K562 (cell line): ENCODE results near the gene CDK5RAP3. TPM values are rescaled to one million over a fixed set of nuclear protein-coding genes. Genes with fewer than 3 reads are reported as not detected.
A peak's percentile ranks its signal among the peaks of the same experiment; 100 is the strongest.

Source experiments
- ATAC-seq: fragments of 200-7000 bp; cut with Tn5 transposase; 3 replicates; pipeline ENCODE4 v1.9.1; 2020; ENCODE audit warnings: moderate library complexity
- BruUV-seq: library from RNA; stranded (reverse); fragments of 400-500 nt; replicated peaks from 2 replicates; lab custom pipeline; 2021; lab: Mats Ljungman, UMichigan
- CTCF ChIA-PET: fragments of 300-600 bp; formaldehyde crosslinking; extraction: SDS; loops from one replicate; lab custom pipeline; 2021; ENCODE audit warnings: low intra/inter-chr PET ratio; lab: Yijun Ruan, JAX
- POLR2A ChIA-PET: fragments of 300-600, 350-650 bp; sonication (Branson Sonifier 250); formaldehyde crosslinking; extraction: SDS; loops from one replicate; lab custom pipeline; 2021; ENCODE audit warnings: antibody characterized with exemption, inconsistent platforms; lab: Yijun Ruan, JAX
- DNase-seq, 4 experiments: peaks; one replicate each; pipeline versions ENCODE4 v3.0.0 to v3.0.0-alpha.2; 2011 to 2018; ENCODE audit warnings: low spot score in 3 of 4, mixed read lengths in 3 of 4; ENCODE audit errors: extremely low read depth in 1 of 4
- FAIRE-seq: peaks from 2 replicates; lab custom pipeline; 2011; peaks lifted over from hg19 to GRCh38; lab: Jason Lieb, UNC
- H2AFZ ChIP-seq: 2 replicates; pipeline ENCODE4 v1.6.0; 2011; ENCODE audit warnings: low read depth, low read length, control low read depth, inconsistent platforms
- H3K27ac ChIP-seq: fragments of 200-600 bp; 3 replicates; pipeline ENCODE4 v1.8.0; 2011; ENCODE audit warnings: low read depth, mild to moderate bottlenecking, control low read depth, inconsistent platforms, low read length, moderate library complexity, mixed read lengths; ENCODE audit errors: extremely low read depth
- H3K27me3 ChIP-seq, 2 experiments: fragments of 300-600 bp in 1 of 2; 2 replicates in 1 of 2; 3 replicates in 1 of 2; pipeline versions ENCODE4 v1.6.0 to v1.8.0; 2011; ENCODE audit warnings: inconsistent platforms in 2 of 2, low read length in 2 of 2, mild to moderate bottlenecking in 1 of 2, mixed read lengths in 1 of 2, moderate library complexity in 1 of 2; ENCODE audit not compliant: control insufficient read depth in 2 of 2, insufficient read depth in 2 of 2
- H3K36me3 ChIP-seq: fragments of 300-600 bp; 3 replicates; pipeline ENCODE4 v1.8.0; 2011; ENCODE audit warnings: mild to moderate bottlenecking, low read length, inconsistent platforms; ENCODE audit not compliant: control insufficient read depth, insufficient read depth
- H3K4me1 ChIP-seq, 2 experiments: fragments of 200-600 bp in 1 of 2; replicated peaks in 1 of 2; 2 replicates in 1 of 2; 3 replicates in 1 of 2; pipeline versions ENCODE4 v1.5.1 to v1.8.0; 2011; ENCODE audit warnings: inconsistent platforms in 2 of 2, low read length in 2 of 2, mild to moderate bottlenecking in 1 of 2, mixed read lengths in 1 of 2, moderate library complexity in 1 of 2; ENCODE audit not compliant: control insufficient read depth in 2 of 2, insufficient read depth in 2 of 2
- H3K4me2 ChIP-seq: 2 replicates; pipeline ENCODE4 v1.6.1; 2011; ENCODE audit warnings: low read length, control low read depth, inconsistent platforms, mixed read lengths; ENCODE audit not compliant: insufficient read depth
- H3K4me3 ChIP-seq: fragments of 200-600 bp; sonication (generic), shearing (Covaris generic); 2 replicates; pipeline ENCODE4 v1.5.1; 2016; ENCODE audit warnings: control low read depth, inconsistent platforms
- H3K79me2 ChIP-seq: fragments of 200-600 bp; 3 replicates; pipeline ENCODE4 v1.8.0; 2011; ENCODE audit warnings: low read length, inconsistent platforms; ENCODE audit not compliant: control insufficient read depth, insufficient read depth
- H3K9ac ChIP-seq, 2 experiments: 2 replicates each; pipeline versions ENCODE4 v1.6.0 to v1.6.1; 2011; ENCODE audit warnings: low read depth in 2 of 2, low read length in 2 of 2, control low read depth in 1 of 2, inconsistent platforms in 1 of 2, mild to moderate bottlenecking in 1 of 2, mixed read lengths in 1 of 2; ENCODE audit not compliant: insufficient read depth in 1 of 2
- H3K9me1 ChIP-seq: one replicate; pipeline ENCODE4 v1.6.0; 2011; ENCODE audit warnings: inconsistent platforms, mild to moderate bottlenecking, low read length, moderate library complexity; ENCODE audit not compliant: control insufficient read depth, insufficient read depth
- H3K9me3 ChIP-seq: replicated peaks from 2 replicates; pipeline ENCODE4 v1.5.1; 2011; ENCODE audit warnings: low read depth, low read length, inconsistent platforms; ENCODE audit not compliant: control insufficient read depth, insufficient read depth
- H4K20me1 ChIP-seq: replicated peaks from 2 replicates; pipeline ENCODE4 v1.6.1; 2011; ENCODE audit warnings: low read length, inconsistent platforms, mixed read lengths; ENCODE audit not compliant: control insufficient read depth, insufficient read depth
- ESRRB ChIP-seq: fragments of 250-450 bp; sonication (Bioruptor Pico); IDR thresholded peaks from 2 replicates; pipeline ENCODE4 v1.5.0; 2020; ENCODE audit warnings: mild to moderate bottlenecking, moderate library complexity, borderline replicate concordance
- FOXJ3 ChIP-seq: sonication (generic); formaldehyde crosslinking; IDR thresholded peaks from 2 replicates; pipeline ENCODE4 v1.4.0; 2020; ENCODE audit warnings: mild to moderate bottlenecking, missing genetic modification reagents
- FOXK1 ChIP-seq: sonication (generic); formaldehyde crosslinking; IDR thresholded peaks from 2 replicates; pipeline ENCODE4 v1.8.0; 2022; ENCODE audit warnings: missing genetic modification reagents, mild to moderate bottlenecking, borderline replicate concordance
- KDM1A ChIP-seq, 2 experiments: fragments of 450-650 bp; IDR thresholded peaks; 2 replicates each; pipeline ENCODE4 v1.6.1; 2016; ENCODE audit warnings: mild to moderate bottlenecking in 2 of 2
- RCOR1 ChIP-seq, 2 experiments: IDR thresholded peaks; 2 replicates each; pipeline ENCODE4 v1.6.1; 2012; ENCODE audit warnings: low read depth in 2 of 2, low read length in 2 of 2, borderline replicate concordance in 1 of 2, improper control_type of control experiment in 1 of 2
- TEAD4 ChIP-seq, 2 experiments: sonication (generic) in 1 of 2; formaldehyde crosslinking in 1 of 2; IDR thresholded peaks; 2 replicates each; pipeline versions ENCODE4 v1.6.1 to v1.8.0; 2012 to 2022; ENCODE audit warnings: borderline replicate concordance in 1 of 2, inconsistent platforms in 1 of 2, low read length in 1 of 2, mild to moderate bottlenecking in 1 of 2, missing genetic modification reagents in 1 of 2
- ZBTB8A ChIP-seq: fragments of 450-650 bp; IDR thresholded peaks from 2 replicates; pipeline ENCODE4 v1.6.1; 2018; ENCODE audit warnings: mild to moderate bottlenecking, moderate library complexity; ENCODE audit not compliant: partially characterized antibody
- ZC3H4 ChIP-seq: sonication (generic); formaldehyde crosslinking; IDR thresholded peaks from 2 replicates; pipeline ENCODE4 v1.9.0; 2021; ENCODE audit warnings: missing genetic modification reagents, borderline replicate concordance
- ZKSCAN8 ChIP-seq: fragments of 200-800 bp; sonication (Bioruptor generic); IDR thresholded peaks from 2 replicates; pipeline ENCODE4 v1.6.1; 2016; ENCODE audit warnings: missing genetic modification characterization, missing compliant biosample characterization
- ZNF217 ChIP-seq: sonication (generic); formaldehyde crosslinking; IDR thresholded peaks from 2 replicates; pipeline ENCODE4 v1.8.0; 2022; ENCODE audit warnings: mild to moderate bottlenecking, missing genetic modification reagents
- ZNF3 ChIP-seq: fragments of 250-450 bp; sonication (Bioruptor Pico); IDR thresholded peaks from 2 replicates; pipeline ENCODE4 v1.5.0; 2021; ENCODE audit warnings: mild to moderate bottlenecking, moderate library complexity
- WGBS: fragments of 100-300 bp; shearing (Covaris generic); methylation state at CpG from one replicate; pipeline ENCODE4 v1.1.6; 2016; ENCODE audit warnings: low coverage, mixed read lengths; ENCODE audit not compliant: insufficient coverage; ENCODE audit errors: missing lambda C conversion rate; 5-methylcytosine and 5-hydroxymethylcytosine counted together
- in situ Hi-C: fragments of 300-500 bp; cut with MboI; formaldehyde crosslinking; loops from 4 replicates; pipeline ENCODE4 v1.15.0; 2018; ENCODE audit warnings: inconsistent platforms, mixed read lengths
- intact Hi-C: fragments of 100-400 bp; cut with micrococcal nuclease; formaldehyde crosslinking; loops from 2 replicates; pipeline ENCODE4 v1.14.2; 2022
- polyA plus RNA-seq, 8 experiments: library from polyadenylated mRNA; depleted of rRNA in 4 of 8; stranded (reverse) in 5 of 8; unstranded in 3 of 8; fragments of >200 nt; fragmentation: Nextera tagmentation in 2 of 8; fragmentation: Illumina TruSeq in 1 of 8; extraction: Ambion mirVana in 2 of 8; extraction: Trizol in 1 of 8; gene quantifications; 2 replicates each; pipeline versions ENCODE4 v1.2.1 to v1.2.3, GENCODE V29; 2011 to 2014; ENCODE audit warnings: inconsistent platforms in 1 of 8, missing spikeins in 1 of 8
- total RNA-seq, 7 experiments: library from RNA; depleted of rRNA in 6 of 7; stranded (reverse); fragments of >200 nt in 6 of 7; fragmentation: Illumina TruSeq in 2 of 7; extraction: Trizol in 2 of 7; gene quantifications; 2 replicates each; pipeline versions ENCODE4 v1.2.1 to v1.2.3, GENCODE V29; 2011 to 2021; ENCODE audit warnings: low replicate concordance in 1 of 7
- TF ChIP-seq, protein P1 (sequence below): fragments of 450-650 bp; formaldehyde crosslinking; IDR thresholded peaks from 2 replicates; pipeline ENCODE4 v1.4.0; 2020; ENCODE audit warnings: mild to moderate bottlenecking, moderate library complexity
- TF ChIP-seq, protein P2 (sequence below), 2 experiments: IDR thresholded peaks in 1 of 2; conservative IDR thresholded peaks in 1 of 2; 2 replicates each; pipeline ENCODE4 v1.6.1; 2016; ENCODE audit warnings: low read depth in 2 of 2, mild to moderate bottlenecking in 1 of 2, missing compliant biosample characterization in 1 of 2, missing genetic modification characterization in 1 of 2, moderate library complexity in 1 of 2
- TF ChIP-seq, protein P3 (sequence below): fragments of 450-650 bp; IDR thresholded peaks from 2 replicates; pipeline ENCODE4 v1.6.1; 2016
- TF ChIP-seq, protein P4 (sequence below): fragments of 250-450 bp; sonication (Bioruptor Pico); IDR thresholded peaks from 2 replicates; pipeline ENCODE4 v1.5.0; 2020; ENCODE audit warnings: mild to moderate bottlenecking

The CDK5RAP3 gene
- total and polyA plus RNA-seq, 9 of the 15 experiments (the other 6 are each of a cell fraction or from before 2014, with no cell fraction given), result 44.2 to 202 (median 91.5) TPM

DNA sequence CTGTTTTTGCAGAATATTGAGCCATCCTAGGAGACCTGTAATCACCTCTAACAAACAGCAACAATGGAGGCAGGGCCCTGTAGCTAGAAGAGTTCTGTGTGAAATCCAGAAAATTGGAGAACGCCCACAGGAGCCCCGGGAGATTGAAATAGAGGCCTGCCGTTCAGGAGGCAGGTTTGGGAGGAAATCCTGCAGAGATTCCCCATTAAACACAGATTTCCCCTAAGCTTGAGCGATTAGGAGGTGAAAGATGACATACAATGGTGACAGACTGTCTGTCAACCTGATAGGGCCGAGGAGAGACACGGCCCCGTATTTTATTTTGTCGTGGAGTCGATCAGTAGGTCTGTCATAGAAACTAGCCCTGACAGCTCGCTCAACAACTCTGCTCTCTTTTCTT, 18.2 kb downstream of the CDK5RAP3 start:
- FAIRE-seq, result no peak
- no peaks in the 10 kb centered on the region for H3K27me3 ChIP-seq
- no peaks in the 10 kb centered on the region for H4K20me1 ChIP-seq
- ATAC-seq, result no peak
- H3K9ac ChIP-seq, result no peak overlapping the region
- no peak overlapping the region for H3K27ac ChIP-seq
- peaks cover 20 to 29% of the 10 kb centered on the region in 2 experiments for H3K4me1 ChIP-seq
- ChIA-PET POLR2A (interaction anchor here (0.6 to 1.2 kb wide), 5 partner anchors 10 to 94 kb away, joined by 3 read pairs; partner anchors contain the start of gene SP2), CTCF (no interaction called here)
- 41% methylated on average over 10 of the region's 10 CpGs for WGBS
- in situ Hi-C loops, result no loop called here
- no peak overlapping the region for H2AFZ ChIP-seq
- intact Hi-C loops, result no loop called here
- H3K4me2 ChIP-seq, result no peak overlapping the region
- H3K36me3 ChIP-seq, result peaks cover 2% of the 10 kb centered on the region; the same call in 1 of the 3 replicates
- no peaks in the 10 kb centered on the region for H3K9me3 ChIP-seq
- H3K79me2 ChIP-seq, result no peaks in the 10 kb centered on the region
- H3K9me1 ChIP-seq, result no peaks in the 10 kb centered on the region
- no peak for DNase-seq
- H3K4me3 ChIP-seq, result no peak overlapping the region
- no TSS peak for BruUV-seq
- no peak for TF ChIP-seq ZNF3 (CRISPR knock-in tag)
- no peak for TF ChIP-seq ZC3H4 (CRISPR knock-in tag)
- TF ChIP-seq TEAD4 (IDR thresholded peaks at IDR 0.05; ENCODE audit: low read length), result no peak
- TF ChIP-seq TEAD4 (CRISPR knock-in tag; IDR thresholded peaks at IDR 0.05; ENCODE audit: borderline replicate concordance), result no peak
- TF ChIP-seq, protein P1, sequence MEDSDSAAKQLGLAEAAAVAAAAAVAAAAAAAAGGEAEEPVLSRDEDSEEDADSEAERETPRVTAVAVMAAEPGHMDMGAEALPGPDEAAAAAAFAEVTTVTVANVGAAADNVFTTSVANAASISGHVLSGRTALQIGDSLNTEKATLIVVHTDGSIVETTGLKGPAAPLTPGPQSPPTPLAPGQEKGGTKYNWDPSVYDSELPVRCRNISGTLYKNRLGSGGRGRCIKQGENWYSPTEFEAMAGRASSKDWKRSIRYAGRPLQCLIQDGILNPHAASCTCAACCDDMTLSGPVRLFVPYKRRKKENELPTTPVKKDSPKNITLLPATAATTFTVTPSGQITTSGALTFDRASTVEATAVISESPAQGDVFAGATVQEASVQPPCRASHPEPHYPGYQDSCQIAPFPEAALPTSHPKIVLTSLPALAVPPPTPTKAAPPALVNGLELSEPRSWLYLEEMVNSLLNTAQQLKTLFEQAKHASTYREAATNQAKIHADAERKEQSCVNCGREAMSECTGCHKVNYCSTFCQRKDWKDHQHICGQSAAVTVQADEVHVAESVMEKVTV (CRISPR knock-in tag), result no peak
- TF ChIP-seq ZBTB8A, result no peak
- no peak for TF ChIP-seq FOXJ3 (CRISPR knock-in tag)
- TF ChIP-seq, protein P2, sequence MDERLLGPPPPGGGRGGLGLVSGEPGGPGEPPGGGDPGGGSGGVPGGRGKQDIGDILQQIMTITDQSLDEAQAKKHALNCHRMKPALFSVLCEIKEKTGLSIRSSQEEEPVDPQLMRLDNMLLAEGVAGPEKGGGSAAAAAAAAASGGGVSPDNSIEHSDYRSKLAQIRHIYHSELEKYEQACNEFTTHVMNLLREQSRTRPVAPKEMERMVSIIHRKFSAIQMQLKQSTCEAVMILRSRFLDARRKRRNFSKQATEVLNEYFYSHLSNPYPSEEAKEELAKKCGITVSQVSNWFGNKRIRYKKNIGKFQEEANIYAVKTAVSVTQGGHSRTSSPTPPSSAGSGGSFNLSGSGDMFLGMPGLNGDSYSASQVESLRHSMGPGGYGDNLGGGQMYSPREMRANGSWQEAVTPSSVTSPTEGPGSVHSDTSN (CRISPR knock-in tag; IDR thresholded peaks at IDR 0.05; ENCODE audit: low read depth), result no peak
- TF ChIP-seq, protein P2 (tag; conservative IDR thresholded peaks at IDR 0.05; ENCODE audit: low read depth), result peak; percentile 78
- TF ChIP-seq ZNF217 (CRISPR knock-in tag), result no peak
- peak; percentile 65 to 77 for TF ChIP-seq KDM1A (IDR thresholded peaks at IDR 0.05)
- TF ChIP-seq, protein P3, sequence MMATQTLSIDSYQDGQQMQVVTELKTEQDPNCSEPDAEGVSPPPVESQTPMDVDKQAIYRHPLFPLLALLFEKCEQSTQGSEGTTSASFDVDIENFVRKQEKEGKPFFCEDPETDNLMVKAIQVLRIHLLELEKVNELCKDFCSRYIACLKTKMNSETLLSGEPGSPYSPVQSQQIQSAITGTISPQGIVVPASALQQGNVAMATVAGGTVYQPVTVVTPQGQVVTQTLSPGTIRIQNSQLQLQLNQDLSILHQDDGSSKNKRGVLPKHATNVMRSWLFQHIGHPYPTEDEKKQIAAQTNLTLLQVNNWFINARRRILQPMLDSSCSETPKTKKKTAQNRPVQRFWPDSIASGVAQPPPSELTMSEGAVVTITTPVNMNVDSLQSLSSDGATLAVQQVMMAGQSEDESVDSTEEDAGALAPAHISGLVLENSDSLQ, result peak; percentile 46
- 0 out of 4 replicates have a peak, but pooled peaks of 1 of the 2 experiments have one; percentile 40 for TF ChIP-seq RCOR1 (IDR thresholded peaks at IDR 0.05; ENCODE audit: borderline replicate concordance in 1 of 2, low read depth in 2 of 2, low read length in 2 of 2)
- TF ChIP-seq ESRRB (CRISPR knock-in tag), result no peak
- no peak for TF ChIP-seq FOXK1 (CRISPR knock-in tag)
- TF ChIP-seq, protein P4, sequence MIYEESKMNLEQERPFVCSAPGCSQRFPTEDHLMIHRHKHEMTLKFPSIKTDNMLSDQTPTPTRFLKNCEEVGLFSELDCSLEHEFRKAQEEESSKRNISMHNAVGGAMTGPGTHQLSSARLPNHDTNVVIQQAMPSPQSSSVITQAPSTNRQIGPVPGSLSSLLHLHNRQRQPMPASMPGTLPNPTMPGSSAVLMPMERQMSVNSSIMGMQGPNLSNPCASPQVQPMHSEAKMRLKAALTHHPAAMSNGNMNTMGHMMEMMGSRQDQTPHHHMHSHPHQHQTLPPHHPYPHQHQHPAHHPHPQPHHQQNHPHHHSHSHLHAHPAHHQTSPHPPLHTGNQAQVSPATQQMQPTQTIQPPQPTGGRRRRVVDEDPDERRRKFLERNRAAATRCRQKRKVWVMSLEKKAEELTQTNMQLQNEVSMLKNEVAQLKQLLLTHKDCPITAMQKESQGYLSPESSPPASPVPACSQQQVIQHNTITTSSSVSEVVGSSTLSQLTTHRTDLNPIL (CRISPR knock-in tag), result no peak
- no peak for TF ChIP-seq ZKSCAN8 (CRISPR knock-in tag)
